Transverse colon (tissue), 4 donors: ENCODE results near the gene SMARCA2. TPM values are rescaled to one million over a fixed set of nuclear protein-coding genes. Genes with fewer than 3 reads are reported as not detected.

Experiments used
- DNase-seq: peaks from one replicate; pipeline ENCODE4 v3.0.0-alpha.2; 2019
- H3K27ac ChIP-seq, 4 donors: fragments of 200-600 bp; sonication (generic); 2 replicates each; pipeline ENCODE4 v1.5.1; 2016 to 2018; ENCODE audit warnings: inconsistent platforms in 4 of 4
- H3K27me3 ChIP-seq: fragments of 200-600 bp; sonication (generic); 2 replicates; pipeline ENCODE4 v1.5.1; 2017; ENCODE audit warnings: inconsistent platforms
- H3K36me3 ChIP-seq, 4 donors: fragments of 200-600 bp; sonication (generic); 2 replicates each; pipeline ENCODE4 v1.5.1; 2017 to 2019; ENCODE audit warnings: inconsistent platforms in 4 of 4
- H3K4me1 ChIP-seq, 4 donors: fragments of 200-600 bp; sonication (generic); 2 replicates each; pipeline ENCODE4 v1.5.1; 2017 to 2020; ENCODE audit warnings: inconsistent platforms in 4 of 4
- H3K4me3 ChIP-seq, 4 donors: fragments of 200-600 bp; sonication (generic); 1 replicate in 1 of 4; 2 replicates in 3 of 4; pipeline versions ENCODE4 v1.5.1 to v1.6.1; 2017 to 2019; ENCODE audit warnings: inconsistent platforms in 4 of 4
- H3K9me3 ChIP-seq, 2 donors: fragments of 200-600 bp; sonication (generic); 2 replicates each; pipeline ENCODE4 v1.5.1; 2017 to 2019; ENCODE audit warnings: inconsistent platforms in 2 of 2
- CTCF ChIP-seq, 5 experiments: fragments of 200-600 bp in 3 of 5; fragments of 450-650 bp in 2 of 5; sonication (generic) in 3 of 5; IDR thresholded peaks; 1 replicate in 2 of 5; 2 replicates in 3 of 5; pipeline ENCODE4 v1.5.1; 2016 to 2017; ENCODE audit warnings: antibody characterized with exemption in 5 of 5, inconsistent platforms in 3 of 5, mild to moderate bottlenecking in 2 of 5, moderate library complexity in 1 of 5
- EP300 ChIP-seq: sonication (generic); formaldehyde crosslinking; IDR thresholded peaks from one replicate; pipeline ENCODE4 v1.6.1; 2017; ENCODE audit warnings: antibody characterized with exemption, low read depth
- POLR2A ChIP-seq: fragments of 450-650 bp; IDR thresholded peaks from one replicate; pipeline ENCODE4 v1.6.1; 2016; ENCODE audit warnings: antibody characterized with exemption, mild to moderate bottlenecking, moderate library complexity
- POLR2AphosphoS5 ChIP-seq, 3 donors: sonication (generic); formaldehyde crosslinking; IDR thresholded peaks; one replicate each; pipeline ENCODE4 v1.6.1; 2016; ENCODE audit warnings: antibody characterized with exemption in 3 of 3
- WGBS, 2 donors: methylation state at CpG; one replicate each; pipeline ENCODE4 v1.1.5; 2018; ENCODE audit warnings: low coverage in 1 of 2; 5-methylcytosine and 5-hydroxymethylcytosine counted together
- in situ Hi-C, 4 donors: fragments of 200-750 bp; cut with MboI; loops; one replicate each; pipeline versions ENCODE4 v1.15.0 to v1.15.1; 2017; ENCODE audit warnings: low sequenced_read_pairs in 3 of 4, low pct_ligation_motif_present in 1 of 4, low pct_unique_long_range_greater_than_20kb in 1 of 4
- intact Hi-C: fragments of 100-400 bp; cut with DNase I; formaldehyde crosslinking; loops from one replicate; pipeline ENCODE4 v1.15.1; 2023; ENCODE audit warnings: low total_unique reads
- total RNA-seq, 4 donors: library from RNA; depleted of rRNA; stranded (reverse); fragments of >200 nt; gene quantifications; one replicate each; pipeline ENCODE4 v1.1.0, GENCODE V29; 2016

The SMARCA2 gene
- total RNA-seq, 4 donors from 2014 or later, result 74.8 to 110 (median 92.4) TPM

GRCh38 chr9:1980387-1980786 lies 34.8 kb upstream of the SMARCA2 start:
- in situ Hi-C loops, result no loop called here
- Histone ChIP-seq H3K9me3 (no peaks in the 10 kb centered on the region), H3K4me1 (no peaks in the 10 kb centered on the region), H3K27me3 (no peaks in the 10 kb centered on the region), H3K36me3 (no peaks in the 10 kb centered on the region), H3K27ac (no peak overlapping the region), H3K4me3 (no peak overlapping the region)
- TF ChIP-seq CTCF (IDR thresholded peaks at IDR 0.05), result no peak
- DNase-seq, result no peak
- WGBS, 2 donors, result 100% methylated on average over 1 of the region's 1 CpG; no CpG with 5 or more reads in 1 of the 2 donors
- intact Hi-C loops, result no loop called here

- WGBS, 2 donors, result 77 to 92% methylated on average over 1 of the region's 1 CpG
- Histone ChIP-seq H3K4me1 (no peaks in the 10 kb centered on the region), H3K4me3 (no peak overlapping the region), H3K27me3 (no peaks in the 10 kb centered on the region), H3K27ac (no peak overlapping the region), H3K9me3 (no peaks in the 10 kb centered on the region), H3K36me3 (no peaks in the 10 kb centered on the region)
- DNase-seq, result no peak
- intact Hi-C loops, result no loop called here
- in situ Hi-C loops, result no loop called here
- TF ChIP-seq POLR2A (no peak), EP300 (no peak), CTCF (IDR thresholded peaks at IDR 0.05) (no peak), POLR2AphosphoS5 (IDR thresholded peaks at IDR 0.05) (no peak)
Observed at GRCh38 chr9:1982074-1982473, 33.1 kb upstream of the SMARCA2 start.

- H3K9me3 ChIP-seq, result no peaks in the 10 kb centered on the region
- in situ Hi-C loops (no loop called here), intact Hi-C loops (no loop called here)
- no peak overlapping the region for H3K27ac ChIP-seq
- no peak overlapping the region for H3K4me3 ChIP-seq
- DNase-seq, result no peak
- TF ChIP-seq CTCF (IDR thresholded peaks at IDR 0.05) (no peak), EP300 (no peak), POLR2AphosphoS5 (IDR thresholded peaks at IDR 0.05) (no peak), POLR2A (no peak)
- H3K27me3 ChIP-seq, result no peaks in the 10 kb centered on the region
- H3K36me3 ChIP-seq, result no peaks in the 10 kb centered on the region
- no peaks in the 10 kb centered on the region for H3K4me1 ChIP-seq
Observed at GRCh38 chr9:1986341-1986740, 28.8 kb upstream of the SMARCA2 start.

GRCh38 chr9:1989500-1989899 lies 25.6 kb upstream of the SMARCA2 start:
- WGBS, 2 donors, result 81 to 83% methylated on average over 2 of the region's 2 CpGs
- Histone ChIP-seq H3K9me3 (no peaks in the 10 kb centered on the region), H3K27me3 (no peaks in the 10 kb centered on the region), H3K27ac (no peak overlapping the region), H3K4me3 (no peak overlapping the region), H3K36me3 (no peaks in the 10 kb centered on the region), H3K4me1 (no peaks in the 10 kb centered on the region)
- in situ Hi-C loops (no loop called here), intact Hi-C loops (no loop called here)
- DNase-seq, result no peak
- TF ChIP-seq CTCF (IDR thresholded peaks at IDR 0.05) (no peak), EP300 (no peak), POLR2AphosphoS5 (IDR thresholded peaks at IDR 0.05) (no peak), POLR2A (no peak)
